Panc1 (cell line): ENCODE results near the gene ZBTB40. TPM values are rescaled to one million over a fixed set of nuclear protein-coding genes. Genes with fewer than 3 reads are reported as not detected.

Experiments used
- ATAC-seq: fragments of 200-7000 bp; cut with Tn5 transposase; 2 replicates; pipeline ENCODE4 v1.9.1; 2020; ENCODE audit warnings: mild to moderate bottlenecking, moderate library complexity
- BruUV-seq: library from RNA; stranded (reverse); fragments of 400-500 nt; replicated peaks from 2 replicates; lab custom pipeline; 2021; lab: Mats Ljungman, UMichigan
- CTCF ChIA-PET: fragments of 300-600 bp; sonication (Branson Sonifier 250); formaldehyde crosslinking; loops from one replicate; lab custom pipeline; 2022; ENCODE audit warnings: antibody characterized with exemption; lab: Charles Lee
- POLR2A ChIA-PET: fragments of 300-600 bp; sonication (Branson Sonifier 250); formaldehyde crosslinking; loops from one replicate; lab custom pipeline; 2022; ENCODE audit warnings: antibody characterized with exemption; lab: Charles Lee
- DNase-seq: peaks from one replicate; pipeline ENCODE4 v3.0.0-alpha.2; 2010; ENCODE audit warnings: low read depth, low spot score
- H3K27ac ChIP-seq: 2 replicates; pipeline ENCODE4 v1.5.1; 2011; ENCODE audit warnings: mild to moderate bottlenecking, low read length, inconsistent platforms
- H3K27me3 ChIP-seq: fragments of 200-500 bp; sonication (Bioruptor generic); 2 replicates; pipeline ENCODE4 v1.6.0; 2014; ENCODE audit warnings: low read length, inconsistent platforms; ENCODE audit not compliant: control insufficient read depth, insufficient read depth
- H3K36me3 ChIP-seq: fragments of 200-500 bp; sonication (Bioruptor generic); 2 replicates; pipeline ENCODE4 v1.5.1; 2014; ENCODE audit warnings: inconsistent platforms, mild to moderate bottlenecking, low read length, moderate library complexity; ENCODE audit not compliant: control insufficient read depth, insufficient read depth
- H3K4me1 ChIP-seq: 2 replicates; pipeline ENCODE4 v1.5.1; 2011; ENCODE audit warnings: inconsistent platforms, mild to moderate bottlenecking, low read length, moderate library complexity; ENCODE audit not compliant: control insufficient read depth, insufficient read depth
- H3K4me3 ChIP-seq, 2 experiments: 2 replicates each; pipeline ENCODE4 v1.5.1; 2011 to 2012; ENCODE audit warnings: low read depth in 2 of 2, low read length in 2 of 2, mild to moderate bottlenecking in 2 of 2, inconsistent platforms in 1 of 2, moderate library complexity in 1 of 2
- H3K9me3 ChIP-seq: fragments of 200-500 bp; sonication (Bioruptor generic); 2 replicates; pipeline ENCODE4 v1.5.1; 2014; ENCODE audit warnings: low read depth, mild to moderate bottlenecking, inconsistent platforms, low read length, moderate library complexity; ENCODE audit not compliant: control insufficient read depth, insufficient read depth
- CTCF ChIP-seq: fragments of 450-650 bp; IDR thresholded peaks from 2 replicates; pipeline ENCODE4 v1.5.1; 2017; ENCODE audit warnings: mild to moderate bottlenecking
- POLR2AphosphoS5 ChIP-seq: IDR thresholded peaks from 2 replicates; pipeline ENCODE4 v1.6.1; 2012; ENCODE audit warnings: mild to moderate bottlenecking, low read depth, low read length, moderate library complexity
- REST ChIP-seq, 2 experiments: IDR thresholded peaks; 2 replicates each; pipeline ENCODE4 v1.6.1; 2011 to 2012; ENCODE audit warnings: low read depth in 2 of 2, control low read depth in 1 of 2, low read length in 1 of 2, mild to moderate bottlenecking in 1 of 2, moderate library complexity in 1 of 2; ENCODE audit not compliant: insufficient read depth in 1 of 2
- SIN3A ChIP-seq: IDR thresholded peaks from 2 replicates; pipeline ENCODE4 v1.6.1; 2012; ENCODE audit warnings: low read depth, mild to moderate bottlenecking, low read length, moderate library complexity, borderline replicate concordance; ENCODE audit not compliant: insufficient read depth
- TCF7L2 ChIP-seq: IDR thresholded peaks from 2 replicates; pipeline ENCODE4 v1.6.1; 2011; ENCODE audit warnings: mild to moderate bottlenecking, low read depth, low read length, inconsistent platforms
- in situ Hi-C: cut with HindIII; loops from 2 replicates; pipeline ENCODE4 v1.10.0; 2016; ENCODE audit warnings: low sequenced_read_pairs, low pct_unique_long_range_greater_than_20kb
- intact Hi-C: fragments of 100-400 bp; cut with micrococcal nuclease; formaldehyde crosslinking; loops from one replicate; pipeline ENCODE4 v1.10.0; 2022; ENCODE audit not compliant: unreplicated experiment
- total RNA-seq: library from RNA; stranded (reverse); gene quantifications from one replicate; pipeline ENCODE4 v1.2.1, GENCODE V29; 2021; ENCODE audit not compliant: unreplicated experiment

Gene ZBTB40
- total RNA-seq, 1 experiment from 2014 or later: 24.3 TPM

- Histone ChIP-seq H3K4me3 (no peak overlapping the region), H3K9me3 (no peaks in the 10 kb centered on the region), H3K27me3 (peaks cover 9% of the 10 kb centered on the region), H3K4me1 (no peaks in the 10 kb centered on the region), H3K27ac (no peak overlapping the region), H3K36me3 (no peaks in the 10 kb centered on the region)
- POLR2A ChIA-PET: no interaction called here
- intact Hi-C loops: no loop called here
- no peak for TF ChIP-seq POLR2AphosphoS5
- TF ChIP-seq SIN3A: no peak
- TF ChIP-seq TCF7L2: no peak
- TF ChIP-seq REST (IDR thresholded peaks at IDR 0.05; ENCODE audit: insufficient read depth in 1 of 2, low read depth in 2 of 2, low read length in 1 of 2): no peak
- TF ChIP-seq CTCF: no peak
- in situ Hi-C loops: no loop called here
- no TSS peak for BruUV-seq
- no peak for DNase-seq
- CTCF ChIA-PET: no interaction called here
- no peak for ATAC-seq
Observed at GRCh38 chr1:22575532-22576149, 124.0 kb downstream of the ZBTB40 start.

- H3K36me3 ChIP-seq: no peaks in the 10 kb centered on the region
- in situ Hi-C loops: no loop called here
- ChIA-PET POLR2A (no interaction called here), CTCF (no interaction called here)
- ATAC-seq (no peak), DNase-seq (no peak)
- intact Hi-C loops: no loop called here
- TF ChIP-seq TCF7L2 (no peak), REST (IDR thresholded peaks at IDR 0.05; ENCODE audit: insufficient read depth in 1 of 2, low read depth in 2 of 2, low read length in 1 of 2) (no peak), POLR2AphosphoS5 (no peak), SIN3A (no peak), CTCF (no peak)
- H3K9me3 ChIP-seq: no peaks in the 10 kb centered on the region
- no peak overlapping the region for H3K27ac ChIP-seq
- no peak overlapping the region for H3K4me3 ChIP-seq
- H3K27me3 ChIP-seq: peaks cover 9% of the 10 kb centered on the region
- H3K4me1 ChIP-seq: no peaks in the 10 kb centered on the region
- no TSS peak for BruUV-seq
Observed at GRCh38 chr1:22576150-22576544, 124.5 kb downstream of the ZBTB40 start.
